HepG2 (cell line): Measurements from ENCODE around the gene TMEM53. TPM values are rescaled to one million over a fixed set of nuclear protein-coding genes. Genes with fewer than 3 reads are reported as not detected.

ENCODE experiments used
- ARID4A ChIP-seq: sonication (generic); formaldehyde crosslinking; IDR thresholded peaks from 2 replicates; pipeline ENCODE4 v1.5.0; 2020; ENCODE audit warnings: mild to moderate bottlenecking, missing genetic modification reagents, borderline replicate concordance
- CBX5 ChIP-seq: sonication (generic); formaldehyde crosslinking; IDR thresholded peaks from 2 replicates; pipeline ENCODE4 v1.4.0; 2020; ENCODE audit warnings: missing genetic modification reagents, borderline replicate concordance
- FOSL2 ChIP-seq: sonication (generic); formaldehyde crosslinking; IDR thresholded peaks from 2 replicates; pipeline ENCODE4 v1.4.0; 2020; ENCODE audit warnings: missing genetic modification reagents
- FOXK1 ChIP-seq: sonication (generic); formaldehyde crosslinking; IDR thresholded peaks from 2 replicates; pipeline ENCODE4 v1.4.0; 2020; ENCODE audit warnings: low read depth, missing genetic modification reagents, borderline replicate concordance
- FOXP1 ChIP-seq, 2 experiments: fragments of 450-650 bp in 1 of 2; IDR thresholded peaks; 2 replicates each; pipeline ENCODE4 v1.6.1; 2017 to 2018; ENCODE audit warnings: antibody characterized with exemption in 1 of 2
- IKZF1 ChIP-seq: fragments of 450-650 bp; IDR thresholded peaks from 2 replicates; pipeline ENCODE4 v1.7.1; 2016
- JUN ChIP-seq: sonication (generic); formaldehyde crosslinking; IDR thresholded peaks from 2 replicates; pipeline ENCODE4 v1.4.0; 2020; ENCODE audit warnings: mild to moderate bottlenecking, missing genetic modification reagents
- KDM5A ChIP-seq: fragments of 200-600 bp; sonication (generic); IDR thresholded peaks from 2 replicates; pipeline ENCODE4 v1.7.0; 2018; ENCODE audit warnings: antibody characterized with exemption, mild to moderate bottlenecking, low read length, borderline replicate concordance
- NFE2 ChIP-seq: sonication (generic); formaldehyde crosslinking; IDR thresholded peaks from 2 replicates; pipeline ENCODE4 v1.4.0; 2020; ENCODE audit warnings: missing genetic modification reagents
- PCBP2 ChIP-seq: fragments of 200-400 bp; formaldehyde crosslinking; optimal IDR thresholded peaks from 2 replicates; pipeline ENCODE3; 2018; ENCODE audit warnings: low read length, low read depth; ENCODE audit not compliant: poor library complexity, severe bottlenecking
- PHF21A ChIP-seq: sonication (generic); formaldehyde crosslinking; IDR thresholded peaks from 2 replicates; pipeline ENCODE4 v1.5.0; 2020; ENCODE audit warnings: mild to moderate bottlenecking, missing genetic modification reagents
- PPARG ChIP-seq: conservative IDR thresholded peaks from 2 replicates; pipeline ENCODE4 v1.6.1; 2016; ENCODE audit warnings: missing biosample characterization, missing genetic modification reagents
- ZNF382 ChIP-seq: sonication (generic); formaldehyde crosslinking; IDR thresholded peaks from 2 replicates; pipeline ENCODE4 v1.5.0; 2020; ENCODE audit warnings: missing genetic modification reagents, mild to moderate bottlenecking, borderline replicate concordance
- ZNF562 ChIP-seq: sonication (generic); formaldehyde crosslinking; IDR thresholded peaks from 2 replicates; pipeline ENCODE4 v1.8.0; 2022; ENCODE audit warnings: missing genetic modification reagents, borderline replicate concordance
- ZNF564 ChIP-seq: sonication (generic); formaldehyde crosslinking; IDR thresholded peaks from 2 replicates; pipeline ENCODE4 v1.8.1; 2023; ENCODE audit warnings: mild to moderate bottlenecking, missing genetic modification reagents
- ZNF691 ChIP-seq: sonication (generic); formaldehyde crosslinking; IDR thresholded peaks from 2 replicates; pipeline ENCODE4 v1.4.0; 2020; ENCODE audit warnings: missing genetic modification reagents, low read depth, mild to moderate bottlenecking, borderline replicate concordance
- ZSCAN31 ChIP-seq: sonication (generic); formaldehyde crosslinking; IDR thresholded peaks from 2 replicates; pipeline ENCODE4 v1.5.0; 2020; ENCODE audit warnings: low read depth, mild to moderate bottlenecking, missing genetic modification reagents
- polyA plus RNA-seq, 8 experiments: library from polyadenylated mRNA; depleted of rRNA in 3 of 8; stranded (reverse) in 7 of 8; unstranded in 1 of 8; fragments of >200 nt; fragmentation: Illumina TruSeq in 4 of 8; extraction: Trizol in 4 of 8; gene quantifications; 2 replicates each; pipeline versions ENCODE4 v1.2.1 to v1.2.3, GENCODE V29; 2011 to 2016; ENCODE audit warnings: low read depth in 4 of 8, missing spikeins in 1 of 8, mixed read lengths in 1 of 8; ENCODE audit not compliant: insufficient read depth in 1 of 8
- total RNA-seq, 5 experiments: library from RNA; depleted of rRNA; stranded (reverse); fragments of >200 nt; fragmentation: Illumina TruSeq; extraction: Trizol; gene quantifications; 2 replicates each; pipeline ENCODE4 v1.2.3, GENCODE V29; 2016; ENCODE audit warnings: low read depth in 1 of 5
- TF ChIP-seq, protein P1 (sequence below): sonication (generic); formaldehyde crosslinking; IDR thresholded peaks from 2 replicates; pipeline ENCODE4 v1.4.0; 2020; ENCODE audit warnings: mild to moderate bottlenecking, low read depth, missing genetic modification reagents
- TF ChIP-seq, protein P2 (sequence below): sonication (generic); formaldehyde crosslinking; IDR thresholded peaks from 2 replicates; pipeline ENCODE4 v1.8.1; 2022; ENCODE audit warnings: mild to moderate bottlenecking, missing genetic modification reagents
- TF ChIP-seq, protein P3 (sequence below): sonication (generic); formaldehyde crosslinking; IDR thresholded peaks from 2 replicates; pipeline ENCODE4 v1.4.0; 2020; ENCODE audit warnings: missing genetic modification reagents

TMEM53 gene
- total and polyA plus RNA-seq, 2 of the 13 experiments (the other 11 are each of a cell fraction or from before 2014, with no cell fraction given): 12.6 to 20.2 TPM

DNA sequence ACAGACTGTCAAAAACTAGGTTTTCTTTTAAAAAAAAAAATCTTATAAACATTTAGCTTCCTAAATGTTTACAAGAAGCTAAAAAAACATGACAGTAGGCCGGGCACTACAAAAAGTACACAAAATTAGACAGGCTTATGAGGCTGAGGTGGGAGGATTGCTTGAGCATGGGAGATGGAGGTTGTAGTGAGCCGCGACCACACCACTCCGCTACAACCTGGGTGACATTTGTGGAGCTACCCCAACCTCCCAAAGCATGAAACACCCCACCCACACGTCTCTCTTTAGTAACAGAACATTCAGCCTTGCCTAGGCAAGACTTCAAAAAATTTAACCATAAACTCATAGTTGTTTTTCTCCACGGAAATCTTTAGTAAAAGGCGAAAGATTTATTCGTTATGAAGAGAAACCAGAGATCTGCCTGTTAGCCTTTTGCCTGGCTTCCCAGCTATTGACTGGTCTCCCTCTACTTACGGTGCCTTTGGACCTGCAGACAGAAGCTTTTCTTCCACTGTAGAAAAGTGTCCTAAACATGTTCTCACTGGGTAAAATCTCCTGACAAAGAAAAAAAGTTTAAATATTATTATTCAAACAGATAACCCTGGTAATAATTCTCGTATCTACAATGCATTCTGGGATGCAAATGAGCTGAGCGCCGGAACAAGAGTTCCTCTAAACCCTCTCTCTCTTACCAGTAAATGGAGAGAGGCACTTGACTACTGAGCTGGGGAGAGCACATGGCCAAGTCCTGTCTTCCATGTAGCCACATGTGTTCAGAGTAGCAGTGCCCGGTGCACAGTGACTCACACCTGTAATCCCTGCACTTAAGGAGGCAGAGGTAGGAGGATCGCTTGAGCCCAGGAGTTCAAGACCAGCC, 47.4 kb upstream of the TMEM53 start (continued):
- TF ChIP-seq ARID4A (CRISPR knock-in tag) (peak; percentile 47; the same call in 1 of the 2 replicates), NFE2 (CRISPR knock-in tag) (no peak), PPARG (CRISPR knock-in tag) (peak; percentile 82; the same call in 1 of the 2 replicates), ZNF382 (no peak), ZNF691 (no peak), PCBP2 (peak; percentile 63), IKZF1 (no peak), FOXP1 (IDR thresholded peaks at IDR 0.05) (no peak), FOXP1 (CRISPR knock-in tag; IDR thresholded peaks at IDR 0.05) (peak; percentile 21; the same call in 1 of the 2 replicates), ZSCAN31 (CRISPR knock-in tag) (peak; percentile 86; the same call in 1 of the 2 replicates), ZNF562 (no peak; the same call in 1 of the 2 replicates), FOXK1 (CRISPR knock-in tag) (peak; percentile 63), KDM5A (no peak), PHF21A (CRISPR knock-in tag) (peak; percentile 61), FOSL2 (CRISPR knock-in tag) (peak; percentile 58; the same call in 1 of the 2 replicates), CBX5 (peak; percentile 88; the same call in 1 of the 2 replicates), JUN (CRISPR knock-in tag) (peak; percentile 52; the same call in 1 of the 2 replicates), ZNF564 (CRISPR knock-in tag) (peak; percentile 81; the same call in 1 of the 2 replicates)
- TF ChIP-seq, protein P1, sequence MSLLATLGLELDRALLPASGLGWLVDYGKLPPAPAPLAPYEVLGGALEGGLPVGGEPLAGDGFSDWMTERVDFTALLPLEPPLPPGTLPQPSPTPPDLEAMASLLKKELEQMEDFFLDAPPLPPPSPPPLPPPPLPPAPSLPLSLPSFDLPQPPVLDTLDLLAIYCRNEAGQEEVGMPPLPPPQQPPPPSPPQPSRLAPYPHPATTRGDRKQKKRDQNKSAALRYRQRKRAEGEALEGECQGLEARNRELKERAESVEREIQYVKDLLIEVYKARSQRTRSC (CRISPR knock-in tag): no peak
- TF ChIP-seq, protein P2, sequence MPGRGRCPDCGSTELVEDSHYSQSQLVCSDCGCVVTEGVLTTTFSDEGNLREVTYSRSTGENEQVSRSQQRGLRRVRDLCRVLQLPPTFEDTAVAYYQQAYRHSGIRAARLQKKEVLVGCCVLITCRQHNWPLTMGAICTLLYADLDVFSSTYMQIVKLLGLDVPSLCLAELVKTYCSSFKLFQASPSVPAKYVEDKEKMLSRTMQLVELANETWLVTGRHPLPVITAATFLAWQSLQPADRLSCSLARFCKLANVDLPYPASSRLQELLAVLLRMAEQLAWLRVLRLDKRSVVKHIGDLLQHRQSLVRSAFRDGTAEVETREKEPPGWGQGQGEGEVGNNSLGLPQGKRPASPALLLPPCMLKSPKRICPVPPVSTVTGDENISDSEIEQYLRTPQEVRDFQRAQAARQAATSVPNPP (CRISPR knock-in tag): 0 out of 2 replicates have a peak, but pooled peaks have one; percentile 17
- TF ChIP-seq, protein P3, sequence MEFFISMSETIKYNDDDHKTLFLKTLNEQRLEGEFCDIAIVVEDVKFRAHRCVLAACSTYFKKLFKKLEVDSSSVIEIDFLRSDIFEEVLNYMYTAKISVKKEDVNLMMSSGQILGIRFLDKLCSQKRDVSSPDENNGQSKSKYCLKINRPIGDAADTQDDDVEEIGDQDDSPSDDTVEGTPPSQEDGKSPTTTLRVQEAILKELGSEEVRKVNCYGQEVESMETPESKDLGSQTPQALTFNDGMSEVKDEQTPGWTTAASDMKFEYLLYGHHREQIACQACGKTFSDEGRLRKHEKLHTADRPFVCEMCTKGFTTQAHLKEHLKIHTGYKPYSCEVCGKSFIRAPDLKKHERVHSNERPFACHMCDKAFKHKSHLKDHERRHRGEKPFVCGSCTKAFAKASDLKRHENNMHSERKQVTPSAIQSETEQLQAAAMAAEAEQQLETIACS: no peak
